Kidney tubule cell (primary cell): ENCODE measurements around the gene PCED1B.
"Not testable (repeated sequence)": the region's sequence is repeated elsewhere in the genome, so short reads cannot be mapped to it uniquely, and the experiment has no call there.

Source experiments
- DNase-seq: peaks from one replicate; pipeline ENCODE4 v3.0.0-alpha.2; 2018; ENCODE audit warnings: low spot score

Gene PCED1B

DNA sequence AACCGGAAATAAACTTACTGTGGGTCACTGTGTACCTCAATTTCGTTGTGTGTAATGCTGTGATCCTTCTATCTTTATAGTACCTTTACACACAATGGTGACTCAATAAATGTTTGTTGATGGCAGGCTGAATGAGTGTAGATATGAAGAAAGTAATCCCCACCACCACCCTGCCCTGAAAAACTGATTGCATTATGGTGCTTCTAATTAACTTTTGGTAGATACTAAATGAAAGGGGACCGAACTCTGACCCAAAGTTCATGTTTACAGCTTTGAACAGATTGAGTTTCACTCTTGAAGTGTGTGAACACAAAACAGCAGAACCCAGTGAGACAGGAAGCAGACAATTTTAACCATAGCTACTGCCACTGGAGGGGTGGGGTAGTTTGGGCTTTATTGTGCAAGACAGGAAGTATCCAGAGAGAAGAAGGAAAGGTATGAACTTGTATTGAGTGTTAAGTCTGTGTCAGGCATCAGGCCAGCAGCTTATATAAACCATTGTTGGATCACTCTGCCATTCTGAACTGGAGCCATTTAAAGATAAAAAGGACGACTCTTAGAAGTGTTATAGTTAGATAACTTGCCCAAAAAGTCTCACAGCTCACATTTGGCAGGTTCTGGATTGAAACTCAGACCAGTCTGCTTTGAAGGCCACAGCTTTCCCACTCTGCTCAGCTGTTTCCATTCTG, 197.3 kb downstream of the PCED1B start:
- peak; percentile 77 for DNase-seq

DNA sequence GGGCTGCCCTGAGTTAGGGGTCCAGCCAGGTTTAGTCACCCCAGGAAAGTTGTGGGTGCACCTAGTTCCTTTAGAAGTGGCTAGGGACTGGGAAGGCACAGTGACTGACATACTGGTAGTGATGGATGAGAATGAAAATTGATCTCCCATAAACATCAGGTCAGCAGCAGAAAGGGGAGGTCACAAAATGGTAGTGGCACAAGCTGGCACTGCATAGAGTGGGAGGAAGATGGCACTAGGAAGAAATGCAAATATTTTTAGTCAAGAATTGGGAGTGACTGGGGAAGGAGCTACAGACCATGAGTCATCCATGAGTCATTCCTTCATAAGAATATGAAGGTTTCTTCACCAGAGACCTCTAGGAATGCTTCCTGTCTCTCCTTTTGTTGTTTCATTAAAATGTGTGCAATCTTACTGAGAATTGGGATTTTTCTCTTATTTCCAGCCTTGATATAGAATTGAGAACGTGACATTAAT, 198.6 kb downstream of the PCED1B start:
- peak; percentile 97 for DNase-seq

DNA sequence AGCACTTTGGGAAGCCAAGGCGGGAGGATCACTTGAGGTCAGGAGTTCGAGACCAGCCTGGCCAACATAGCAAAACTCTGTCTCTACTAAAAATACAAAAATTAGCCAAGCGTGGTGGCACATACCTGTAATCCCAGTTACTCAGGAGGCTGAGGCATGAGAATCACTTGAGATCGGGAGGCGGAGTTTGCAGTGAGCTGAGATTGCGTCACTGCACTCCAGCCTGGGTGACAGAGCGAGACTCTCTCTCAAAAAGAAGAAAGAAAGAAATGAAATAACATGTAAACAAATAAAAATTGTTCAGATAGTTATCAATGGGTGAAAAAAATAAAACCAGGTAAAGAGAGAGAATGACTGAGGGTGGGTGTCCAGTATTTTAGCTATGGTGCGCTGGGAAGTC, 200.3 kb downstream of the PCED1B start:
- DNase-seq, result not testable (repeated sequence)

DNA sequence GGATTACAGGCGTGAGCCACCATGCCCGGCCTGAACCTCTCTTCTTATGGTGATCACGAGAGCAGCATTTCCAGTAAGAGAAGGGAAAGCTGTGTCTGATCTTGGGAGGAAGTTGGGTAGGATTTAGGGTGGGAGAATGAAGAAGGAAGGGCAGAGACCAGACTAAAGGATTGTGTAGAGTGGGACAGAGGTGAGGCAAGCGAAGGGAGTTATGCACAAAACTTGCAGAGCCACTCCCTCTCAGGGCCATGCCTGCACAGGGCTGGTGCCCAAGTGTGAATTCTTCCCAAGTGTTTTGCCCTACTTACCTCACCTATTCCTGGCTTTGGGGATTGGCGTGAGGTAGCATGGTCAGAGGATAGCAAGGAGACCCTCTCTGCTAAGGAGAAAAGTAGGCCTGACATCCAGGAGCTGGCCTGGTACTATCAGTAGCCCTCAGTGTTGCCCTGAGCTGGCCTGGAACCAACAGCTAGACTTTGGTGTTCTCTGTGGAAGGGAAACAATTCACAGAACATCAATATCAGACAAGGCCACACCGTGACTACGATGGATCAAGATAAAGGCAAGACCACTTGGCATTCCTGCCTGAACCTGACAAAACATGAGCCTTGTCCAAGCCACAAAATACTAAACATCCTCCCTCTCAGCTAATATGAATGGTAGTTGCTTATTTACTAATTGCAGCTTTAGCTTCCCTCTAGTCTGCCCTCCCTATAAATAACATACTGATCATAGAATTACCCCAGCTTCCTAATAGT, 201.3 kb downstream of the PCED1B start:
- no peak for DNase-seq

DNA sequence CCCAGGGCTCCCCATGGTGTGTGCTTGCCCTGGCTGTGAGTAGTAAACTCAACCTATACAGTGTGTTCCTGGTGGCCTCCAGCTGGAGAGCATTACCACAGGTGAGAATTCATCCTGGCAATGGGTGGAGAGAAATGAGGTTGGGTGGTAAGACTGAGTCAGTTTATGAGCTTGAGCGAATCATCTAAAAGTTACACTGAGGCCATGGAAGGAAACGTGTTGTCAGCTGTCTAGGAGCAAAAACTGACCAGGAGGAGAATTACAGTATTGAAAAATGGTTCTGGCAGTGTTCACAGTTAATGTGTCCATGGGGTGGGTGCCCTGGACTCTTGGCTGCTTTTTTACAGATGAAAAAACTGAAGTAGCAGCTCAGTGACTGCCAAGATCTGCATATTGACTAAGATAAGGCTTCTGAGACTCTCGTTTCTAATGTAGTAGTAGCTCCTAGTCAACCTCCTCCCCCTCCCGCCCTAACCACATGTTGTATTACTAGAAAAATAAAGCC, 202.3 kb downstream of the PCED1B start:
- peak; percentile 71 for DNase-seq

DNA sequence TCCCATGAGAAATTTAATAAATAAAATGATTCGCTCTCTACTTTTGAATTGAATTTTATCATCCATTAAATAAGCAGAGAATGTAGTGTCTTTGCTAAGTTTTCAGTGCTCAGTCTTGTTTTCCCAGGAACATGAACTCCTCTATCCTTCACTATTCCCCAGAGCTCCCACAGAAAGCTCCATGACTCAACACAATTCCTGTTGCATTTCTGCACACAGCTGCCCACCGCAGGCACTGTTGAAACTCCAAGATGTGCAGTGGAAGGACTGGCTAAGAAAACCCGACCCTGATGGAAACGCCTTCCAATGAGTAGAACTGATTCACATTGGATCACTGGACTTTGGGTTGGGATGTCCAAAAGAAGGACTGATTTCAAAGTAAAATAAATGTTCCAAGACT, 202.8 kb downstream of the PCED1B start:
- DNase-seq, result peak; percentile 17
